Measurements from ENCODE around the gene FERMT3.

- TF ChIP-seq YY1 (IDR thresholded peaks at IDR 0.05) (no peak), CTCF (IDR thresholded peaks at IDR 0.05; ENCODE audit: low read depth, low read length, missing input control) (no peak), REST (IDR thresholded peaks at IDR 0.05) (no peak), GABPA (IDR thresholded peaks at IDR 0.05 in 1 of 2, conservative IDR thresholded peaks at IDR 0.05 in 1 of 2) (no peak), SP1 (IDR thresholded peaks at IDR 0.05) (no peak), MAX (IDR thresholded peaks at IDR 0.05) (no peak), FOXA1 (IDR thresholded peaks at IDR 0.05) (no peak), RXRA (IDR thresholded peaks at IDR 0.05) (no peak), EGR1 (IDR thresholded peaks at IDR 0.05; ENCODE audit: low read depth in 2 of 2) (no peak)
These were observed 55.1 kb downstream of the FERMT3 start for GRCh38 chr11:64261556-64262080.
